Right lobe of liver (tissue), 6 donors: ENCODE data around the gene SNAP23. TPM values are rescaled to one million over a fixed set of nuclear protein-coding genes. Genes with fewer than 3 reads are reported as not detected.

Source experiments
- ATAC-seq, 4 donors: fragments of 200-7000 bp; cut with Tn5 transposase; one replicate each; pipeline ENCODE4 v1.9.1; 2020; ENCODE audit warnings: mild to moderate bottlenecking in 4 of 4, moderate library complexity in 4 of 4
- DNase-seq, 3 donors: peaks; one replicate each; pipeline ENCODE4 v3.0.0-alpha.2; 2020
- H3K27ac ChIP-seq, 3 donors: fragments of 200-600 bp; one replicate each; pipeline ENCODE4 v1.8.0; 2022
- H3K27me3 ChIP-seq, 2 donors: fragments of 200-600 bp; one replicate each; pipeline ENCODE4 v1.8.0; 2022
- H3K36me3 ChIP-seq, 4 donors: fragments of 200-600 bp; sonication (generic) in 1 of 4; one replicate each; pipeline versions ENCODE4 v1.5.1 to v1.8.0; 2017 to 2022; ENCODE audit warnings: control low read depth in 1 of 4
- H3K4me1 ChIP-seq, 4 donors: fragments of 200-600 bp; sonication (generic) in 1 of 4; one replicate each; pipeline versions ENCODE4 v1.5.1 to v1.8.0; 2017 to 2022; ENCODE audit warnings: control low read depth in 1 of 4
- H3K4me3 ChIP-seq, 3 donors: fragments of 200-600 bp; one replicate each; pipeline ENCODE4 v1.8.0; 2022
- H3K9me3 ChIP-seq, 4 donors: fragments of 200-600 bp; sonication (generic) in 1 of 4; one replicate each; pipeline versions ENCODE4 v1.5.1 to v1.8.0; 2017 to 2022; ENCODE audit warnings: control low read depth in 1 of 4
- POLR2A ChIP-seq: fragments of 450-650 bp; IDR thresholded peaks from one replicate; pipeline ENCODE4 v1.6.1; 2017; ENCODE audit warnings: antibody characterized with exemption, mild to moderate bottlenecking
- WGBS: methylation state at CpG from one replicate; pipeline ENCODE4 v1.1.6; 2018; ENCODE audit warnings: low coverage, low lambda C conversion rate; ENCODE audit not compliant: insufficient coverage; ENCODE audit errors: missing lambda C conversion rate; 5-methylcytosine and 5-hydroxymethylcytosine counted together
- intact Hi-C, 2 donors: fragments of 100-400 bp; cut with DNase I; formaldehyde crosslinking; loops; one replicate each; pipeline versions ENCODE4 v1.11.2 to v1.14.1; 2022
- total RNA-seq, 6 experiments: library from RNA; depleted of rRNA in 2 of 6; stranded (reverse); fragments of >200 nt in 2 of 6; fragmentation: NEBNext Ultra II Directional in 3 of 6; extraction: Animal tissue kit (Norgen Biotek cat#: 25700) in 3 of 6; gene quantifications; one replicate each; pipeline versions ENCODE4 v1.1.0 to v1.2.4, GENCODE V29; 2016 to 2023
- TF ChIP-seq, protein P1 (sequence below), 4 donors: fragments of 200-600 bp in 3 of 4; fragments of 450-650 bp in 1 of 4; IDR thresholded peaks; one replicate each; pipeline versions ENCODE4 v1.5.1 to v1.8.0; 2016 to 2022; ENCODE audit warnings: antibody characterized with exemption in 4 of 4, mild to moderate bottlenecking in 2 of 4
- donor health status: DM: no; HTN: yes; CAD: no.
- donor health status: DM: no; HTN: no; CAD: no.
- donor health status: DM: no; HTN: no; CAD: no.
- donor health status: DM: no; HTN: yes; CAD: no.
- donor health status: DM: no; HTN: yes; CAD: no.

The SNAP23 gene
- total RNA-seq, 6 experiments from 2014 or later, result 20.7 to 30.9 (median 26.9) TPM

- ATAC-seq (peak; percentile 96 to 98 (median 98)), DNase-seq (peak; percentile 98 to 99 (median 99))
- intact Hi-C loops, result no loop called here
- 0% methylated on average over 12 of the region's 95 CpGs for WGBS
- no peaks in the 10 kb centered on the region for H3K27me3 ChIP-seq
- H3K4me3 ChIP-seq, result peak within 1 kb of the TSS; percentile 60 to 84 (median 66)
- H3K9me3 ChIP-seq, result no peaks in the 10 kb centered on the region
- no peaks in the 10 kb centered on the region for H3K36me3 ChIP-seq
- TF ChIP-seq, protein P1, sequence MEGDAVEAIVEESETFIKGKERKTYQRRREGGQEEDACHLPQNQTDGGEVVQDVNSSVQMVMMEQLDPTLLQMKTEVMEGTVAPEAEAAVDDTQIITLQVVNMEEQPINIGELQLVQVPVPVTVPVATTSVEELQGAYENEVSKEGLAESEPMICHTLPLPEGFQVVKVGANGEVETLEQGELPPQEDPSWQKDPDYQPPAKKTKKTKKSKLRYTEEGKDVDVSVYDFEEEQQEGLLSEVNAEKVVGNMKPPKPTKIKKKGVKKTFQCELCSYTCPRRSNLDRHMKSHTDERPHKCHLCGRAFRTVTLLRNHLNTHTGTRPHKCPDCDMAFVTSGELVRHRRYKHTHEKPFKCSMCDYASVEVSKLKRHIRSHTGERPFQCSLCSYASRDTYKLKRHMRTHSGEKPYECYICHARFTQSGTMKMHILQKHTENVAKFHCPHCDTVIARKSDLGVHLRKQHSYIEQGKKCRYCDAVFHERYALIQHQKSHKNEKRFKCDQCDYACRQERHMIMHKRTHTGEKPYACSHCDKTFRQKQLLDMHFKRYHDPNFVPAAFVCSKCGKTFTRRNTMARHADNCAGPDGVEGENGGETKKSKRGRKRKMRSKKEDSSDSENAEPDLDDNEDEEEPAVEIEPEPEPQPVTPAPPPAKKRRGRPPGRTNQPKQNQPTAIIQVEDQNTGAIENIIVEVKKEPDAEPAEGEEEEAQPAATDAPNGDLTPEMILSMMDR (IDR thresholded peaks at IDR 0.05), result no peak
- TF ChIP-seq POLR2A, result peak; percentile 39
- H3K4me1 ChIP-seq, result no peaks in the 10 kb centered on the region
- H3K27ac ChIP-seq, result peak within 1 kb of the TSS; percentile 44 to 66 (median 54)
These were observed 80.0 kb downstream of the SNAP23 start, which contains the start of gene STARD9 for GRCh38 chr15:42575188-42576039. Gene STARD9 (plus strand): TSS chr15:42575606. CDS start chr15:42575716, 110 bp downstream.

DNA sequence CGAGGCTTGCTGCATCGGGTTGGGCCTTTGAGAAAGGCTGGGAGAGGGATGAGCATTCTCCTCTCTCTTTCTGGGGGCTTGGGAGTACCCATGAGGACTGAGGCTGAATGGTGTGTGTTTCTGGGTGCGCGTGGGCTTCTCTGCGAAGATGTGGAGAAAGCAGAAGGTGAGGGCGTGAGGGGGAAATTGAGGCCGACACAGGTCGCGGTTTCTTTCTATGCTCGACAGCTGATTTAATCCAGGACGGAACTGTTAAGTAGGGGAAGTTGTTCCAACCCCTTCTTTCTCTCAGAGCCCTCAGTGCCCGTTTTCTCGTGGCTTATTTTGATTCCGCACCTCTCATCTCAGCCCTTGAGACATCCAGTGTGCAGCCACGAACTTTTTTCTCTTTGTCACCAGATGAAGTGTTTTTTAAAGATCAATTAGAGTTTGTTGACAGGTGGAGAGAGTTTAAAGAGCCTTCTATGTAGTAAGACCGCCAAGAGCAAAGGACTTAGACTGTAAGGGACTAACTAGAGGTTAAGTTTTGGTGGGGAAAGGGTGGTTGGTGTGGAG is 80.7 kb downstream of the SNAP23 start:
- ATAC-seq (no peak), DNase-seq (no peak)
- H3K27me3 ChIP-seq, result no peaks in the 10 kb centered on the region
- H3K36me3 ChIP-seq, result no peaks in the 10 kb centered on the region
- H3K27ac ChIP-seq, result peak overlapping the region; percentile 44 to 66 (median 54)
- intact Hi-C loops, result no loop called here
- H3K4me1 ChIP-seq, result peaks cover 0 to 3% (median 0%) of the 10 kb centered on the region in 4 donors
- peak overlapping the region; percentile 60 to 84 (median 66) for H3K4me3 ChIP-seq
- WGBS, result 13% methylated on average over 13 of the region's 16 CpGs
- H3K9me3 ChIP-seq, result no peaks in the 10 kb centered on the region
- TF ChIP-seq POLR2A, result no peak
- TF ChIP-seq, protein P1 (IDR thresholded peaks at IDR 0.05), result no peak

DNA sequence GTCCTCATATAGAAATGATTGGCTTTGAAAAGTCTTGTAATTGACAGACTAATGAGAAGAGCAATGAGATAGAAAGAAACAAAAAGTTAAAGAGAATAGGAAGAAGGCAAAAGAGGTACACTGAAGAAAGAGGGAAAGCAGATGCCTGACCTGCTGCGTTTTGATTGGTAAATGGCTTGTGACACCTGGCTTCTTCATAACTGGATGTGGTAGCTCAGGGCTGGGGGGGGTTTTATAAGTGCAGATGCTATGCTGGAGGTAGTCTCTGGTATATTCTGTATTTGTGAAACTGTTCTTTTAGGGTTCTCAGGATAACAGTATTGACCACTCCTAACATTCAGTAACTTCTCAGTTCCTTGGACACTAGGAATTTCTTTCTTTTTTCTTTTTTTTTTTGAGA is 81.3 kb downstream of the SNAP23 start:
- H3K27ac ChIP-seq, result no peak overlapping the region

GRCh38 chr15:42577514-42578031 is 82.1 kb downstream of the SNAP23 start:
- Histone ChIP-seq H3K4me3 (no peak overlapping the region), H3K9me3 (no peaks in the 10 kb centered on the region), H3K36me3 (no peaks in the 10 kb centered on the region), H3K4me1 (peaks cover 0 to 8% (median 2%) of the 10 kb centered on the region in 4 donors), H3K27ac (no peak overlapping the region), H3K27me3 (no peaks in the 10 kb centered on the region)
- DNase-seq (no peak), ATAC-seq (no peak)
- intact Hi-C loops, result no loop called here
- WGBS, result 33% methylated on average over 1 of the region's 1 CpG
- TF ChIP-seq, protein P1 (IDR thresholded peaks at IDR 0.05), result no peak
- no peak for TF ChIP-seq POLR2A

More for the DNA sequence above, 81.3 kb downstream of the SNAP23 start:
- DNase-seq, result no peak
- no peak for ATAC-seq
- intact Hi-C loops, result no loop called here
- TF ChIP-seq, protein P1 (IDR thresholded peaks at IDR 0.05), result no peak
- TF ChIP-seq POLR2A, result no peak
- Histone ChIP-seq H3K36me3 (no peaks in the 10 kb centered on the region), H3K4me1 (peaks cover 0 to 7% (median 1%) of the 10 kb centered on the region in 4 donors), H3K27me3 (no peaks in the 10 kb centered on the region), H3K4me3 (no peak overlapping the region), H3K9me3 (no peaks in the 10 kb centered on the region)
- WGBS, result 71% methylated on average over 1 of the region's 1 CpG
